PC-3 (cell line): Measurements from ENCODE around the gene CSNK1G1. TPM values are rescaled to one million over a fixed set of nuclear protein-coding genes. Genes with fewer than 3 reads are reported as not detected.
"Not testable (repeated sequence)": the region's sequence is repeated elsewhere in the genome, so short reads cannot be mapped to it uniquely, and the experiment has no call there.

ENCODE experiments used
- ATAC-seq: fragments of 200-7000 bp; cut with Tn5 transposase; 2 replicates; pipeline ENCODE4 v1.9.1; 2020; ENCODE audit warnings: mild to moderate bottlenecking, moderate library complexity
- BruUV-seq: library from RNA; stranded (reverse); fragments of 400-500 nt; replicated peaks from 2 replicates; lab custom pipeline; 2021; lab: Mats Ljungman, UMichigan
- CTCF ChIA-PET: fragments of 300-600 bp; sonication (Branson Sonifier 250); formaldehyde crosslinking; loops from one replicate; lab custom pipeline; 2022; ENCODE audit warnings: antibody characterized with exemption; lab: Charles Lee
- POLR2A ChIA-PET: fragments of 300-600 bp; sonication (Branson Sonifier 250); formaldehyde crosslinking; loops from one replicate; lab custom pipeline; 2022; ENCODE audit warnings: antibody characterized with exemption; ENCODE audit not compliant: unreplicated experiment; lab: Charles Lee
- DNase-seq: peaks from one replicate; pipeline ENCODE4 v3.0.0-alpha.2; 2015
- H2AFZ ChIP-seq: fragments of 300-600 bp; sonication (generic); 2 replicates; pipeline ENCODE4 v1.6.0; 2016; ENCODE audit warnings: antibody characterized with exemption, low read length
- H3F3A ChIP-seq: fragments of 300-600 bp; sonication (generic); one replicate; pipeline ENCODE4 v1.6.0; 2017; ENCODE audit warnings: antibody characterized with exemption, low read length, control low read depth, mild to moderate bottlenecking; ENCODE audit not compliant: unreplicated experiment
- H3K27ac ChIP-seq: fragments of 300-600 bp; sonication (generic); 2 replicates; pipeline ENCODE4 v1.5.1; 2016; ENCODE audit warnings: mild to moderate bottlenecking, low read length
- H3K27me3 ChIP-seq: fragments of 300-600 bp; sonication (generic); 2 replicates; pipeline ENCODE4 v1.6.1; 2016; ENCODE audit warnings: low read length, mixed read lengths
- H3K36me3 ChIP-seq: fragments of 300-600 bp; sonication (generic); 2 replicates; pipeline ENCODE4 v1.6.1; 2016; ENCODE audit warnings: low read depth, mixed run types, low read length, mixed read lengths
- H3K4me1 ChIP-seq: fragments of 300-600 bp; sonication (generic); 2 replicates; pipeline ENCODE4 v1.5.1; 2016; ENCODE audit warnings: low read length; ENCODE audit not compliant: insufficient read depth
- H3K4me2 ChIP-seq: fragments of 300-600 bp; sonication (generic); 2 replicates; pipeline ENCODE4 v1.6.0; 2016; ENCODE audit warnings: low read length
- H3K4me3 ChIP-seq: fragments of 300-600 bp; sonication (generic); 2 replicates; pipeline ENCODE4 v1.5.1; 2016; ENCODE audit warnings: mild to moderate bottlenecking, low read length, mixed read lengths
- H3K79me2 ChIP-seq: fragments of 300-600 bp; sonication (generic); 2 replicates; pipeline ENCODE4 v1.6.1; 2017; ENCODE audit warnings: low read length, mixed read lengths
- H3K9ac ChIP-seq: fragments of 300-600 bp; sonication (generic); 2 replicates; pipeline ENCODE4 v1.6.0; 2016; ENCODE audit warnings: mild to moderate bottlenecking, low read length
- H3K9me2 ChIP-seq: fragments of 300-600 bp; sonication (generic); replicated peaks from 2 replicates; pipeline ENCODE4 v1.6.1; 2016; ENCODE audit warnings: mixed run types, low read length, mixed read lengths
- H3K9me3 ChIP-seq: fragments of 300-600 bp; sonication (generic); 2 replicates; pipeline ENCODE4 v1.6.1; 2016; ENCODE audit warnings: low read length, mixed read lengths
- H4K20me1 ChIP-seq: fragments of 300-600 bp; sonication (generic); 2 replicates; pipeline ENCODE4 v1.6.1; 2016; ENCODE audit warnings: low read length, mixed read lengths
- EZH2 ChIP-seq: fragments of 300-600 bp; sonication (generic); IDR thresholded peaks from one replicate; pipeline ENCODE4 v1.6.1; 2017; ENCODE audit warnings: antibody characterized with exemption, mild to moderate bottlenecking, low read length; ENCODE audit not compliant: unreplicated experiment
- EZH2phosphoT487 ChIP-seq: fragments of 300-600 bp; sonication (generic); IDR thresholded peaks from 2 replicates; pipeline ENCODE4 v1.6.1; 2018; ENCODE audit warnings: mild to moderate bottlenecking, antibody characterized with exemption, low read length, borderline replicate concordance
- intact Hi-C: fragments of 100-400 bp; cut with micrococcal nuclease; formaldehyde crosslinking; loops from 2 replicates; pipeline ENCODE4 v1.9.0; 2023
- total RNA-seq: library from RNA; depleted of rRNA; stranded (reverse); fragments of >200 nt; gene quantifications from 2 replicates; pipeline ENCODE4 v1.2.3, GENCODE V29; 2014; rRNA removed
- TF ChIP-seq, protein P1 (sequence below): fragments of 300-600 bp; sonication (generic); conservative IDR thresholded peaks from 2 replicates; pipeline ENCODE4 v1.5.1; 2017; ENCODE audit warnings: antibody characterized with exemption, low read depth, mild to moderate bottlenecking, low read length

Gene CSNK1G1
- total RNA-seq, 1 experiment from 2014 or later: 9.8 TPM

- H3K4me1 ChIP-seq: no peaks in the 10 kb centered on the region
- TF ChIP-seq EZH2 (no peak), EZH2phosphoT487 (no peak)
- TF ChIP-seq, protein P1, sequence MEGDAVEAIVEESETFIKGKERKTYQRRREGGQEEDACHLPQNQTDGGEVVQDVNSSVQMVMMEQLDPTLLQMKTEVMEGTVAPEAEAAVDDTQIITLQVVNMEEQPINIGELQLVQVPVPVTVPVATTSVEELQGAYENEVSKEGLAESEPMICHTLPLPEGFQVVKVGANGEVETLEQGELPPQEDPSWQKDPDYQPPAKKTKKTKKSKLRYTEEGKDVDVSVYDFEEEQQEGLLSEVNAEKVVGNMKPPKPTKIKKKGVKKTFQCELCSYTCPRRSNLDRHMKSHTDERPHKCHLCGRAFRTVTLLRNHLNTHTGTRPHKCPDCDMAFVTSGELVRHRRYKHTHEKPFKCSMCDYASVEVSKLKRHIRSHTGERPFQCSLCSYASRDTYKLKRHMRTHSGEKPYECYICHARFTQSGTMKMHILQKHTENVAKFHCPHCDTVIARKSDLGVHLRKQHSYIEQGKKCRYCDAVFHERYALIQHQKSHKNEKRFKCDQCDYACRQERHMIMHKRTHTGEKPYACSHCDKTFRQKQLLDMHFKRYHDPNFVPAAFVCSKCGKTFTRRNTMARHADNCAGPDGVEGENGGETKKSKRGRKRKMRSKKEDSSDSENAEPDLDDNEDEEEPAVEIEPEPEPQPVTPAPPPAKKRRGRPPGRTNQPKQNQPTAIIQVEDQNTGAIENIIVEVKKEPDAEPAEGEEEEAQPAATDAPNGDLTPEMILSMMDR: no peak
- peaks cover 21% of the 10 kb centered on the region; the same call in 1 of the 2 replicates for H3K36me3 ChIP-seq
- no peak overlapping the region for H3K4me3 ChIP-seq
- no peaks in the 10 kb centered on the region for H3K79me2 ChIP-seq
- no peaks in the 10 kb centered on the region for H3K27me3 ChIP-seq
- ChIA-PET POLR2A (no interaction called here), CTCF (no interaction called here)
- no peaks in the 10 kb centered on the region for H4K20me1 ChIP-seq
- H3K9me2 ChIP-seq: no peaks in the 10 kb centered on the region
- no peaks in the 10 kb centered on the region for H3F3A ChIP-seq
- intact Hi-C loops: no loop called here
- DNase-seq (no peak), ATAC-seq (no peak)
- H3K9me3 ChIP-seq: no peaks in the 10 kb centered on the region
- BruUV-seq: no TSS peak
- H3K4me2 ChIP-seq: no peak overlapping the region
- H2AFZ ChIP-seq: no peak overlapping the region
- no peak overlapping the region for H3K9ac ChIP-seq
- no peak overlapping the region for H3K27ac ChIP-seq
These were observed 234.4 kb downstream of the CSNK1G1 start for GRCh38 chr15:64121614-64122013.

DNA sequence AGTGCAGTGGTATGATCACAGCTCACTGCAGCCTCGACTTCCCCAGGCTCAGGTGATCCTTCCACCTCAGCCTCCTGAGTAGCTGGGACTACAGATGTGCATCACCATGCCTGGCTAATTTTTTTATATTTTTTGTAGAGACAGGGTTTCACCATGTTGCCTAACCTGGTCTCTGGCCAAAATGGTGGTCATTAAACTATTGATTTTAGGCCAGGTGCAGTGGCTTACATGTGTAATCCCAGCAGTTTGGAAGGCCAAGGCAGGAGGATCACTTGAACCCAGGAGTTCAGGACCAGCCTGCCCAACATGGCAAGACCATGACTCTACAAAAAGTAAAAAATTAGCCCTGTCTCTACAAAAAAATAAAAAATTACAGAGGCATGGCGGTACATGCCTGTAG is 235.7 kb downstream of the CSNK1G1 start:
- H3K4me3 ChIP-seq, BruUV-seq, ATAC-seq, CTCF ChIA-PET, H3K9ac ChIP-seq, H3K27ac ChIP-seq, H3K4me1 ChIP-seq, POLR2A ChIA-PET, H3K4me2 ChIP-seq, H3K27me3 ChIP-seq, H4K20me1 ChIP-seq, intact Hi-C loops, H3K79me2 ChIP-seq, H2AFZ ChIP-seq, H3F3A ChIP-seq, DNase-seq, H3K9me3 ChIP-seq, H3K9me2 ChIP-seq: not testable (repeated sequence)
- peaks cover 25% of the 10 kb centered on the region for H3K36me3 ChIP-seq

DNA sequence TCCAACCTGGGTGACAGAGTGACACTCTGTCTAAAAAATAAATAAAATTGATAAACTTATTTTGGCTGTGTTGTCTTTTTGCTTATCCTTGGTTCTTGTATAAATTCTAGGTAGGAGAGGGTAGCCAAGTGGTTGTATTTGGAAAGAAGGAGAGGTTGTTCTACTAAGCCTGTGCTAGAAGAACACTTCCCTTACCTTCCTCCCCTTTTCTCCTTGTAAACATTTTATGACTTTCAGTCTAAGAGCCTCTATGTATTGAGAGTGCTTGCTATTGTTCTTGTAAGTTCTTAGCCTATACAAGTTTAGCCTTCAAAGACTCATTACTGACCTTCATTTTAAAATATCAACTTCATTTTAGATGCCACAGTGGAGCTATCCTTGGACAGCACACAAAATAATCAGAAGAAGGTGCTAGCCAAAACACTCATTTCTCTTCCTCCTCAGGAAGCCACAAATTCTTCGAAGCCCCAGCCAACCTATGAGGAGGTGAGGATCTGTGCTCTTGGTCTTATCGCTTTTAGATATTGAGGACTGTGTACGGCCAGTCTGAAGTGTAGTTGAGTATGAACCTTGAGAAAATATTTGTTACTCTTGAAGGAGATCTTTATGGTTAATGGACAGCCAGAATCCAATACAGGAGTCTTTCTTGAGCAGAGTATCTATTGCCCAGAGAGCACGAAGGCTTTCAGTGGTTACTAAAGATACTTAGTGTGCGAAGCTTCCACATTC is 238.1 kb downstream of the CSNK1G1 start:
- BruUV-seq: no TSS peak
- no peak for ATAC-seq
- no peak for DNase-seq
- H4K20me1 ChIP-seq: no peaks in the 10 kb centered on the region
- H3K4me1 ChIP-seq: no peaks in the 10 kb centered on the region
- no peak overlapping the region for H3K4me2 ChIP-seq
- H3F3A ChIP-seq: no peaks in the 10 kb centered on the region
- no peak overlapping the region for H2AFZ ChIP-seq
- H3K27ac ChIP-seq: no peak overlapping the region
- CTCF ChIA-PET: no interaction called here
- H3K36me3 ChIP-seq: peaks cover 28% of the 10 kb centered on the region
- H3K27me3 ChIP-seq: no peaks in the 10 kb centered on the region
- no peaks in the 10 kb centered on the region for H3K79me2 ChIP-seq
- POLR2A ChIA-PET: no interaction called here
- H3K9ac ChIP-seq: no peak overlapping the region
- H3K9me2 ChIP-seq: no peaks in the 10 kb centered on the region
- no peaks in the 10 kb centered on the region for H3K9me3 ChIP-seq
- TF ChIP-seq, protein P1: no peak
- TF ChIP-seq EZH2 (no peak), EZH2phosphoT487 (no peak)
- intact Hi-C loops: no loop called here
- no peak overlapping the region for H3K4me3 ChIP-seq

Other genes with a start within 250 kb of the CSNK1G1 start
- 0.77 TPM in 1 of 2 replicates, not detected in the other for gene SNX22, start 204.4 kb downstream of the CSNK1G1 start, total RNA-seq
- gene PPIB, start 193.2 kb downstream of the CSNK1G1 start, total RNA-seq: 410 and 450 TPM in 2 replicates
- 34.7 and 52.4 TPM in 2 replicates for gene PCLAF, start 25.3 kb upstream of the CSNK1G1 start, total RNA-seq
- gene TRIP4, start 31.7 kb upstream of the CSNK1G1 start, total RNA-seq: 6.0 and 11.9 TPM in 2 replicates
- gene ZNF609, start 104.4 kb upstream of the CSNK1G1 start, total RNA-seq: 9.9 and 15.4 TPM in 2 replicates